ENCODE measurements around the gene MTMR1.

MTMR1 gene

GRCh38 chrX:150664290-150664689 is 28.9 kb upstream of the MTMR1 start:
- H4K20me1 ChIP-seq (ENCODE audit: low read depth, low read length), result no peaks in the 10 kb centered on the region
- no peak overlapping the region for H3K4me3 ChIP-seq (ENCODE audit: insufficient read depth, low read length, poor library complexity, severe bottlenecking)
- no peaks in the 10 kb centered on the region for H3K27me3 ChIP-seq (ENCODE audit: low read length)
- H2AFZ ChIP-seq (ENCODE audit: low read depth, low read length, severe bottlenecking), result no peak overlapping the region
- H3K27ac ChIP-seq (ENCODE audit: low read depth, low read length), result no peak overlapping the region
- H3K9me2 ChIP-seq (replicated peaks; ENCODE audit: insufficient read depth, low read length), result no peaks in the 10 kb centered on the region
- H3F3A ChIP-seq (ENCODE audit: insufficient read depth), result no peaks in the 10 kb centered on the region
- no peaks in the 10 kb centered on the region for H3K9me3 ChIP-seq (ENCODE audit: insufficient read depth, low read length)
- H3K36me3 ChIP-seq (ENCODE audit: low read length), result no peaks in the 10 kb centered on the region
- no peak overlapping the region for H3K4me2 ChIP-seq (ENCODE audit: low read depth, low read length, poor library complexity, severe bottlenecking)
- no peak overlapping the region for H3K9ac ChIP-seq (ENCODE audit: low read length)
- TF ChIP-seq EZH2phosphoT487 (conservative IDR thresholded peaks at IDR 0.05; ENCODE audit: low read length), result no peak
- no peak for TF ChIP-seq CTCF (IDR thresholded peaks at IDR 0.05; ENCODE audit: insufficient read depth, low read length, poor library complexity, severe bottlenecking)
- no peaks in the 10 kb centered on the region for H3K79me2 ChIP-seq (ENCODE audit: insufficient read depth, low read length)

GRCh38 chrX:150676221-150676620 is 17.0 kb upstream of the MTMR1 start:
- H4K20me1 ChIP-seq (ENCODE audit: low read depth, low read length), result no peaks in the 10 kb centered on the region
- H3K9me2 ChIP-seq (replicated peaks; ENCODE audit: insufficient read depth, low read length), result no peaks in the 10 kb centered on the region
- no peak overlapping the region for H3K9ac ChIP-seq (ENCODE audit: low read length)
- H3K4me2 ChIP-seq (ENCODE audit: low read depth, low read length, poor library complexity, severe bottlenecking), result no peak overlapping the region
- H3K4me3 ChIP-seq (ENCODE audit: insufficient read depth, low read length, poor library complexity, severe bottlenecking), result no peak overlapping the region
- no peaks in the 10 kb centered on the region for H3K27me3 ChIP-seq (ENCODE audit: low read length)
- TF ChIP-seq CTCF (IDR thresholded peaks at IDR 0.05; ENCODE audit: insufficient read depth, low read length, poor library complexity, severe bottlenecking) (no peak), EZH2phosphoT487 (conservative IDR thresholded peaks at IDR 0.05; ENCODE audit: low read length) (no peak)
- H3K9me3 ChIP-seq (ENCODE audit: insufficient read depth, low read length), result no peaks in the 10 kb centered on the region
- H3K79me2 ChIP-seq (ENCODE audit: insufficient read depth, low read length), result no peaks in the 10 kb centered on the region
- no peaks in the 10 kb centered on the region for H3K36me3 ChIP-seq (ENCODE audit: low read length)
- no peaks in the 10 kb centered on the region for H3F3A ChIP-seq (ENCODE audit: insufficient read depth)
- no peak overlapping the region for H2AFZ ChIP-seq (ENCODE audit: low read depth, low read length, severe bottlenecking)
- H3K27ac ChIP-seq (ENCODE audit: low read depth, low read length), result no peak overlapping the region

- H4K20me1 ChIP-seq (ENCODE audit: low read depth, low read length), result no peaks in the 10 kb centered on the region
These were observed 12.2 kb upstream of the MTMR1 start for GRCh38 chrX:150680974-150681373.

GRCh38 chrX:150683112-150683511 is 10.1 kb upstream of the MTMR1 start:
- Histone ChIP-seq H3K9me3 (ENCODE audit: insufficient read depth, low read length) (no peaks in the 10 kb centered on the region), H3K9me2 (replicated peaks; ENCODE audit: insufficient read depth, low read length) (no peaks in the 10 kb centered on the region), H3F3A (ENCODE audit: insufficient read depth) (no peaks in the 10 kb centered on the region), H3K4me3 (ENCODE audit: insufficient read depth, low read length, poor library complexity, severe bottlenecking) (no peak overlapping the region), H3K4me2 (ENCODE audit: low read depth, low read length, poor library complexity, severe bottlenecking) (no peak overlapping the region), H3K79me2 (ENCODE audit: insufficient read depth, low read length) (no peaks in the 10 kb centered on the region), H2AFZ (ENCODE audit: low read depth, low read length, severe bottlenecking) (no peak overlapping the region), H3K36me3 (ENCODE audit: low read length) (no peaks in the 10 kb centered on the region), H3K9ac (ENCODE audit: low read length) (no peak overlapping the region), H3K27me3 (ENCODE audit: low read length) (no peaks in the 10 kb centered on the region), H4K20me1 (ENCODE audit: low read depth, low read length) (no peaks in the 10 kb centered on the region), H3K27ac (ENCODE audit: low read depth, low read length) (no peak overlapping the region)
- TF ChIP-seq CTCF (IDR thresholded peaks at IDR 0.05; ENCODE audit: insufficient read depth, low read length, poor library complexity, severe bottlenecking) (no peak), EZH2phosphoT487 (conservative IDR thresholded peaks at IDR 0.05; ENCODE audit: low read length) (no peak)

More at GRCh38 chrX:150680974-150681373, 12.2 kb upstream of the MTMR1 start:
- no peak overlapping the region for H3K9ac ChIP-seq (ENCODE audit: low read length)
- H2AFZ ChIP-seq (ENCODE audit: low read depth, low read length, severe bottlenecking), result no peak overlapping the region
- H3K36me3 ChIP-seq (ENCODE audit: low read length), result no peaks in the 10 kb centered on the region
- no peaks in the 10 kb centered on the region for H3K27me3 ChIP-seq (ENCODE audit: low read length)
- H3K79me2 ChIP-seq (ENCODE audit: insufficient read depth, low read length), result no peaks in the 10 kb centered on the region
- no peak overlapping the region for H3K4me3 ChIP-seq (ENCODE audit: insufficient read depth, low read length, poor library complexity, severe bottlenecking)
- no peaks in the 10 kb centered on the region for H3K9me2 ChIP-seq (replicated peaks; ENCODE audit: insufficient read depth, low read length)
- H3F3A ChIP-seq (ENCODE audit: insufficient read depth), result no peaks in the 10 kb centered on the region
- no peak overlapping the region for H3K4me2 ChIP-seq (ENCODE audit: low read depth, low read length, poor library complexity, severe bottlenecking)
- no peak for TF ChIP-seq EZH2phosphoT487 (conservative IDR thresholded peaks at IDR 0.05; ENCODE audit: low read length)
- no peak overlapping the region for H3K27ac ChIP-seq (ENCODE audit: low read depth, low read length)
- no peaks in the 10 kb centered on the region for H3K9me3 ChIP-seq (ENCODE audit: insufficient read depth, low read length)
